C4-2B (cell line): ENCODE results near the gene DLEU7.

Experiments used
- CTCF ChIP-seq: fragments of 450-650 bp; conservative IDR thresholded peaks from 2 replicates; pipeline ENCODE4 v1.5.1; 2017; ENCODE audit warnings: mild to moderate bottlenecking
- ZFX ChIP-seq: fragments of 450-650 bp; IDR thresholded peaks from 2 replicates; pipeline ENCODE4 v1.6.1; 2017

DNA sequence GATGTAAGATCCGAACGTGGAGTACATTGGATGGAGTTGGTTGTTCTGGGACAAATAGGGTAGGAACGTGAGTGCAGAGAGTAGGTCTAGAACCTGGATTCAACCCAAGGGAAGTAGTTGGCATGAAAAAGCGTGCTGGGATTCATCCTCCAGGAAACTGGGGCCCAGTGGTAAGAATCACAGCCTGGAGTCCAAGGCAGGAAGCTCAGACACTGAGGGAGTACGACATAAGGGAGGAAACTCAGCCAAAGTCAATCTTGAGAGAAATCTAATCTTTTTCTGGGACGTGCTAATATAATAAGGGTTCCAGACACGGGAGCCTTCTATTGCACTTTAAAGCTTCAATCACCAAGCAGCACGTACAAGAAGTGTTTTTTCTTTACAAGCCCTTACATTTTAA is 46.4 kb downstream of the DLEU7 start:
- TF ChIP-seq CTCF = no peak
- no peak for TF ChIP-seq ZFX
